HuH-7.5 (cell line): Measurements from ENCODE around the gene HDAC3.

ENCODE experiments used
- DNase-seq: peaks from one replicate; pipeline ENCODE4 v3.0.0; 2011; ENCODE audit warnings: low spot score

The HDAC3 gene

DNA sequence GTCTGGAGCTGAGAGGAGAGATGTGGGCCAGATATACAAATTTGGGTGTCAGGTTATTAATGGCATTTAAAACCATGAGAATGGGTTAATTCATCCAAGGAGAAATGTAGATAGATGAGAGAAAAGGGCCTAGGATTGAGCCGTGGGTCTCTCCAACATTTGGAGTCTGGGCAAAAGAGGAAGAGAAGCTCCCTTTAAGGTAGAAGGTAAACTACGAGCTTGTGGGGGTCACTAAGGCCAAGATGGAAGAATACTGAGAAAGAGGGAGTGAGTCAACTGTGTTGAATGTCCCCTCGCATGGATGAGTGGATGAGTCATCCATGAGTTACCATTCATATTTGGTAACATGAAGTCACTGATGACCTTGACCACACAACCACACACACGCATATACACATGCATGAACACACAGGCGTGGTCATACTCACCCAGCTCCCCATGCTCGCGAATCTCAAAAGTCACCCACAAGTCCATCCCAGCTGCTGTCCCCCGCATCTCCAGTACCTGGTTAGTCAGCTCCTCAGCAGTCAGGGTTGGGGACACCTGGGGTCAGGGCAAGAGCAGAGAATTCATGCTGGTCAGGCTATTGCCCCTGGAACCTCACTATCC lies 21.4 kb upstream of the HDAC3 start:
- DNase-seq = no peak

DNA sequence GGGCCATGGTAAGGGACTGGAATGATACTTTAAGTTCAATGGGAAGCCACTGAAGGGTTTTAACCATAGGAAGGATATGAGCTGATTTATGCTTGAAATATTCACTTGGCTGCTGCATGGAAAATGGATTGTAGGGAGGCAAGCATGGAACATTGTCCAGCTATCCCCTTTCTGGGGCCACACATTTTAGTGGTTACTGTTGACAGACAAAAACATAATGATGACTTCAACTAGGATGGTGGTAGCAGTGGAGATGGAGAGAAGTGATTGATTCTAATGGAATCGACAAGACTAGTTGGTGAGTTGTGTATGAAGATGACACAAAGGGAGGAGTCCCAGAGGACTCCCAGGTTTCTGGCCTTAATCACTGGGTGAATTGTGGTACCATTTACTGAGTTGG lies 20.8 kb upstream of the HDAC3 start:
- DNase-seq = no peak

DNA sequence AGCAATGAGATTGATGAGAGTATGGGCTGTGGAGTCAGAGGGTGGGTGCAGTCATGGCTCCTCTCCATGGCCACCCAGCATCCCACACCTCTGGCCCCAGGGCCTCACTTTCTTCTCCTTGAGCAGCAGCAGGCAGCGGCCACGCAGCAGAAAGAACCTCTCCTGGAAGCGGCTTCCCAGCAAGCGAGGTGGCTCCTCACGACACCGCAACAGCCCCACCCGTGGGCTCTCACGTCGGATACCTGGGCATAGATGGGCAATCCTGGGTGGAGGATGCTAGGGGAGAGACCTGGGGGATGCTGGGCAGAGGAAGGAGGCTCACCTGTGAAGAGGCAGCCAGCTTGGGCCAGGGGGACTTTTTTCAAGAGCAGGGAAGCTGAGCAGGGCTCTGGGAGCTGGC lies 19.7 kb upstream of the HDAC3 start:
- DNase-seq = no peak

DNA sequence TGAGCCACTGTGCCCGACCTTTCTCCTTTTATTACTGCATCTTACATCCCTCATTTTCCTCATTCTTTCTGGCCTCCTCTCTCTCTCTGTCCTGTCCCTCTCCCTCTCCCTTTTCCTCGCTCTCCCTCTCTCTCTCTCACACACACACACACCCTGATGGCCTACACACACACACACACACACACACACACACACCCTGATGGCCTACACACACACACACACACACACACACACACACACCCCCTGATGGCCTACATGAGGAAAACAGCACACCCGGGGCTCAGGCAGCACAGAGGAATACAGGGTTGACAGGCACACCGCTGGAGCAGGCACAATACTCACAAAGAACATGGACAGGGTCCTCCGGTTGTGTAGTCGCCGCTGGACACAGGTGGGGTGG lies 18.4 kb upstream of the HDAC3 start:
- no peak for DNase-seq

DNA sequence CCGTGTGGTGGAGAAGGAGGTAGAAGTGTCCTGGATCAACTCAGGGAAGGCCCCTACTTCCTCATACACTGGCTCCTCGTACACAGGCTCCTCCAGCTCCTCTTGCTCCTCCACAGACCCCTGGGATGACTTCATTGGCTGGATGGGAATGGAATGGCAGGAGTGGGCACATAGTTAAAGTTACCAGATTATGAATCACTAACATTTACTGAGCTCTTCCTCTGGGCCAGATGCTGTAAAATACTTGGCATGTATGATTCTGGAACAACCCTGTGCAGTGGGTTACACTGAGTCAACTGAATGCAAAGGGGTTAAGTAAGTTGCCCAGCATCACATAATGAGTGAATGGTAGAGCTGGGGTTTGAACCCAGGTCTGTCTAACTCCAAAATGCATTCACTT lies 17.6 kb upstream of the HDAC3 start:
- no peak for DNase-seq

DNA sequence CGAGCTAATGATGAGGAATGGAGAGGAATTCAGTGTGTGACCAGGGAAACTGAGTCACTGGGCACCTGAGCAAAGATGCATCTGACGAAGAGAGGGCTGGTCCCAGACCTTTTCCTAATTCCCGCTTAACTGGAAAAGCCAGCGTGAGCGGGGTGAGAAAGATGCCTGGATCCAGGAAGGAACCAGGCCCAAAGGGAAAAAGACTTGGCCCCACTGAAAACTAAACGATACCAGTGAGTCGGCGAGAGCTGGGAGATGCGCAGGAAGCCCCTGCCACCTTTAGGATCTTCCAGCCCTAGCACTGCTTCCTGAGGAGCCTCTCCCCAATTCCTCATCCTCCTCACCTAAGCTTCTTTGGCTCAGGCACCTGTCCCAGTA lies 15.1 kb upstream of the HDAC3 start:
- peak; percentile 36 for DNase-seq

DNA sequence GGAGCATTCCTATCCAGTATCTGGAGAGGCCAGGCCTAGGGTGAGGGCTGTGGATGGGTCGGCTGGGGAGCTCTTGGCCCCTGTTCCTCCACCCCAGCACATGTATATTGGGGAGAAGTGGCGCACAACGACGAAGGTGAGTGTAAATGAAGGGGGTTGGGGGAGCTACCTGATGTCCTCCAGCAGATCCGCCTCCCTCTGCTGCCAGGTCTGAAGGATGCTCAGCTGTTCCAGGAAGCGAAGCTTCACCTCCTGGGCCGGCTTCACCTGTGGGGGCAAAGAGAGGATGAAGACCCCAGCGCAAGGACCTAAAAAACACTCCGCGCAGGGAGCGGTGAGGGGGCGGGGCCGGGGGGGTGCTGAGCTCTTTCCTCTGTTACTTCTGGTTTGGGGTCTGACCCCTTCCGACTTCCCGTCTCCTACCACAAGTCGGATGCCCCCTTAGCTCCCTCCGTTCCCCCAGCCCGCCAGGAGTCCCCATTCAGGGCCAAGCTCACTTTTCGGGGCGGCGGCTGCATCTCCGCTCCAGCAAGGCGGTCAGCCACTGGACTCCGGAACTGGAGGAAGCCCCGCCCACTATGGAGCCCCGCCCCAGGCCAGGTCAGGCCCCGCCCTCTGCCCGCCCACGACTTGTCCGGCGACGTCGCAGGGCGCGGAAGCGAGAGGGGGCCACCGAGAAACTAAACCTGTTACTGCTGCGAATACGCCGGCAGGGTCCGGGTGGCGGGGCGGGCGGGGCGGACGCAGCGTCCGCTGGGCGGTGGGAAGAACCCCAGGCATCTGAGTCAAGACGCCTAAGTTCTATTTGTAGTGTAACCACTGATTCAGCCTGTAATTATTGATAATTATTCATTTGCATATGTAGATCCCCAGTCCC lies 14.4 kb upstream of the HDAC3 start, which contains the start of gene FCHSD1:
TSS of gene FCHSD1 (minus strand) at position 568 of the 877 bp plus-strand sequence. CDS start at position 518, 50 bp downstream.
- DNase-seq = peak; percentile 92

DNA sequence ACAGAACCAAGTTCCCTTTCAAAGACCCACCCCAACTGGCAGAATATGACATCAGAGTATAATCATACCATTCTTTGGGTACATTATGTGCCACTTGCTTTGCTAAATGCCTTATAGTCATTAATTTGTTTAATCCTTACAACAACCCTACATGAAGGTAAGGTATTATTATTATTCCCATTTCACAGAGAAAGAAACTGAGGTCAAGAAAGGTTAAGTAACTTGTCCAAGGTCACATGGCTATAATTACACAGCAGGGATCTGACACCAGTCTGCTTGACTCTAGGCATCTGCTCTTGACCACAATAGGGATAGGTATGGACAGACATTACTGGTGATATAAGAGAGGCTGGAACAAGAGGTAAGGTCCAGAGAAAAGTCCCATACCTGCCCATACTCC lies 13.3 kb upstream of the HDAC3 start:
- DNase-seq = no peak

DNA sequence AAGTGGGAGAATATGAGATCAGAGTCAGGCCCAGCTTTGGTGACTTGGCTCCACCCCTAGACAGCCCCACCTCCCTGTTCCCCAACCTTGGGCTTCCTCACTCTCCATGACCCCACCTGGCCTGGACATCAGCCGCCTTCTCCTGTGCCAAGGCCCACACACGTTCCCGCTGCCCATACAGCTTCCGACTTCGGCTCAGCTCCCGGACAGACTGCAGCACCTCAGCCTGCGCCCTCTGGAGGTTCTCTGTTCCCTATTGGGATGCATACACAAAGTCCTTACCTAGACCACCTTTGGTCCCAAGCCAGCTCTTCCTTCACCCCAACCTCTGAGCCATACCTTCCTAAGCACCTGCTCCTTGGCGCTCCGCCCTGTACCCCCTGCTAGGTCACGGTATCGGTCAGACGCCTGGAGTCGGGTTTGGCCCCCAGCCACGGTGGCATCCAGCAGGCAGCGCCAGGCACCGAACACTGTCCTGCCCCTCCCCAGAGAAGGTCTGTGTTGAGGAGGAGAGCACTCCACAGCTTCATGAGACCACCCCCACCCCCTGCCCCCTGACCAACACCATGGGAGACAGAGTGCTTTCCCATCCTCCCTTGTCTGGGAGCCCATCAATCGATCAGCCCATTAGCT lies 12.5 kb upstream of the HDAC3 start:
- no peak for DNase-seq

DNA sequence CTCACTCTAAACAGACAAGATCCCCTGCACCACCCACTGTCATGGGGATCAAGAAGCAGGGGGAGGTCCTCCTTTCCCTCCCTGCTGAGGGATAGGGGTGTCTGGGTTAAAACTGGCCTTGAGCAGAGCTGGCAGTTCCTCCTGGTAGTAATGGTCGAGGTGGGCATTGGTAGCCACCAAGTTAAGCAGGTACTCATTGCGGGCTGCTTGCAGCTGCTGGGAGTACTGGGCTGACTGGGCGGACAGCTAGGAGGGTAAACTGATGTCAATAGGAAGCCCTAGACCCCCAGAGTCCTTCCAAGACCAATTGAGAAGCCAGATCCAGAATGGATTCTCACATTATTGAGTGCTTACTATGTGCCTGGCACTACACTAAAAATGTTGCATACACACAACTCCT lies 11.2 kb upstream of the HDAC3 start:
- DNase-seq = no peak

DNA sequence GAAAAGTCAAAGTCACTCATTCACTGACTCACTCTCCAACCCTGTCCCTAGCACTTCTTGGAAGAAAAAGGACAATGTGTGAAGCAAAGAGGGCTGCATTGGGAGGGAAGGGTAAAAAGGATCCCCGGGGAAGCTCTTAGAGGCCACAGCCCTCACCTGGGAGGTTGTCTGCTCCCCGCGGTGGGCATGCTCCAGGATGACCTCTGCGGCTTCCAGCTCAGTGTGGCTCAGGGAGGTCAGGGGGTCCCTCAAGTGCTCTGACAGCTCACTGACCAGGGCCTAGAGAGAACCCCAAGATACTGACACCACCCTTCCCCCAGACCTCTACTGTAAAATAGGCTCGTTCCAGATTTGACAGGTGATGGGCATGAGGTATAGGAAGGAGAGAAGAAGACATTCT lies 10.6 kb upstream of the HDAC3 start:
- DNase-seq = no peak

DNA sequence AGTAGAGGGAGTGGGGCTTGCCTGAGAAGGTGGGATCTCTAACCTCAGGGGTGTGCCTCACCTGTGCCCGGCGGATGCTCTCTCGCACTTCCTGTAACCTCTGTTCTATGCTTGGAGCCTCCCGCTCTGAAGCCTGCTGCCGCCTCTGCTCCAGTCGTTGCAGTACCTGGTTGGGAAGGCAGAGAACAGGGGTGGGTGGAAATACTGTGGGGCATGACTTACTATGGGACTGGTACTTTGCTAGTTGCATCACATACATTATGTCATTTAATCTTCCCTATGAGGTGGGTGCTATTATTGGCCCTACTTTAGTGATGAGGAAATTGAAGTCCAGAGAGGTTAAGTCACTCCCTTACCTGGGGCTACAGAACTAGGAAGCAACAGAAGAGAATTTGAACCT lies 9.4 kb upstream of the HDAC3 start:
- no peak for DNase-seq

DNA sequence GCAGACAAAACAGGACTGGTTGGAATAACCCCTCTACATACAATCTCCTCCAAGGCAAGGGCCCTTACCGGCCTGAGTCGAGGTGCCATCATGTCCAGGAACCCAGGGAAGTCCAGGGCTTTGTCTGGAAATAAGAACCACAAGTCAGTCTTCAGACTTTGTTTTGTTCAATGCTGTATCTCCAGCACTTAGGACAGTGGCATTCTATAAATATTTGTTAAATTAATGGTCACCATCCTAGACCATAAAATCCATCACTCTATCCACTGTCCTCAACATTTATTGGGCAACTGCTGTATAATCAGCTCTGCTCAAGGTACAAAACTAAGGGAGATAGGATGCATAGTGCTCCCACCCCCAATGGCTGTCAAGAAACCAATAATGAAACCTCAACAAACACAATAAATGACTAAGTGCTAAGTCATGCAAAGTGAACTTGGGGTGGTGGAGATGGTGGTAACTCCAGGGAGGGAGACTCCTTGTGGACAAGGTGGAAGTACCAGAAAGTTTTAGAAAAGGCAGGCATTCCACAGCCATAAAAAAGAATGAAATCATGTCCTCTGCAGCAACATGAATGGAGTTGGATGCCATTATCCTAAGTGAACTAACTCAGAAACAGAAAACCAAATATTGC lies 5.1 kb upstream of the HDAC3 start:
- peak; percentile 31 for DNase-seq

DNA sequence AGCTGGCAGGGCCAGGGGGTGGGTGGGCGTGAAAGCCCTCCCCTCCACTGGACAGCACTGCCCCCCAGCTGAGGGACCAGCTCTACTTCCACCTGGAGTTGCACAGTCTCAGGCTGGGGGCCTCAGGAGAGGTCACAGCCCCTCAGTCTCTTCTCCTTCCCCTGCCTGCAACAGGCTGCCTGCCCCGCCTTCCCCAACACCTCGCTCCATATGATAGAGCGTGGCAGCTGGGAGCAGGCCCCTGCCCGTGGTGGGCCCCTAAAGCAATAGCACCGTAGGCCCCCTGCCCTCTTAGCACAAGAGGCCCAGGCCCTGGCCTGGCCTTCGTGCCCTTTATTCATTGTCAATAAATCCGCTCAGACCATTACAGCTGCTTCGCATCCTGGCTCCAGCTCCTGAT lies 4.0 kb upstream of the HDAC3 start:
- no peak for DNase-seq

DNA sequence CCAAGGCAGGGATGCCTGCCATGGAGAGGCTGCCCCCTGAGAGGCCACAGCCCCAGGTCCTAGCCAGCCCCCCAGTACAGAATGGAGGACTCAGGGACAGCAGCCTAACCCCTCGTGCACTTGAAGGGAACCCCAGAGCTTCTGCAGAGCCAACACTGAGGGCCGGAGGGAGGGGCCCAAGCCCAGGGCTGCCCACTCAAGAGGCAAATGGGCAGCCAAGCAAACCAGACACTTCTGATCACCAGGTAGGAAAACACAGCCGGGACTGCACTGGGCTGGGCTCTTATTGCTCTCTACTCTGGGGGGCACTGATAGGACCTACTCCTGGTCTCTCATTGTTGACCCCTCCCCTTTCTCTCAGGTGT lies 3.4 kb upstream of the HDAC3 start:
- DNase-seq = no peak

DNA sequence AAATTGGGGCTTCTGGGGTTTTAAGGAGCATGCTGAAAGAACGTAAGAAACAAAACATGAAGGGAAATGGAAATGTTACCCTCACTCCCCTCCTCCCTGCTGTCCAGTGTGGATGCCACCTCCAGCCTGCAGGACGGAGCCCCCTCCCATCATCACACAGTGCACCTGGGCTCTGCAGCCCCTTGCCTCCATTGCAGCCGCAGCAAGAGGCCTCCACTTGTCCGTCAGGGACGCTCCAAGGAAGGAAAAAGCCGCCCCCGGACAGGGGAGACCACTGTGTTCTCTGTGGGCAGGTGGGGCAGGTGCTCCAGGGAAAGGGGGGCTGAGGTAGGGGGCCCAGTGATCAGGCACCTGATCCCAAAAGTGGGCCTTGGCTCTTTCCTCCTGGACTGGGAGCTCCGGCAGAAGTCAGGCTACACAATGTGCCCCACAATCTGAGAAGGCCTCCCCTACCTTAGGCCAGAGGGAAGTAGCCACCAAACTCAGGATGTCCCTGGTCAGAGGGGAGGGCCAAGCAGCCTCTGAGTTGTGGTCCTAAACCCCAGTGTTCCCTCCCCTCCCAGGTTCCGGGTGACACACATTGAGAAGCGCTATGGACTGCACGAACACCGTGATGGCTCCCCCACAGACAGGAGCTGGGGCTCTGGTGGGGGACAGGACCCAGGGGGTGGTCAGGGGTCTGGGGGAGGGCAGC lies 2.9 kb upstream of the HDAC3 start:
- DNase-seq = no peak

DNA sequence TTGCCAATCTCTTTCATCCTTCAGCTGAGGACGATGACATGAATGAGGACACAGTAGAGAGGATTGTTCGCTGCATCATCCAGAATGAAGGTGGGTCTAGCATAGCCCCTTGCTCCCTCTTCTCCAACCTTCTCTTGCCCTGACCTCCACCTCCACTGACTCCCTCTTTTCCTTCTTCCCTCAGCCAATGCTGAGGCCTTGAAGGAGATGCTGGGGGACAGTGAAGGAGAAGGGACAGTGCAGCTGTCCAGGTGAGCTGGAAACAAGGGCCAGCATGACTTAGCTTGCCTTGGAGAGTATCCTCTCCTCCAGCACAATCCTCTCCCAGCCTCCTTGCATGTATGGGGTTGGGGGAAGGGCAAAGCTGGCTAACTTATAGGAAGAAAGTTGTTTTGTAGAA lies 2.1 kb upstream of the HDAC3 start:
- no peak for DNase-seq

DNA sequence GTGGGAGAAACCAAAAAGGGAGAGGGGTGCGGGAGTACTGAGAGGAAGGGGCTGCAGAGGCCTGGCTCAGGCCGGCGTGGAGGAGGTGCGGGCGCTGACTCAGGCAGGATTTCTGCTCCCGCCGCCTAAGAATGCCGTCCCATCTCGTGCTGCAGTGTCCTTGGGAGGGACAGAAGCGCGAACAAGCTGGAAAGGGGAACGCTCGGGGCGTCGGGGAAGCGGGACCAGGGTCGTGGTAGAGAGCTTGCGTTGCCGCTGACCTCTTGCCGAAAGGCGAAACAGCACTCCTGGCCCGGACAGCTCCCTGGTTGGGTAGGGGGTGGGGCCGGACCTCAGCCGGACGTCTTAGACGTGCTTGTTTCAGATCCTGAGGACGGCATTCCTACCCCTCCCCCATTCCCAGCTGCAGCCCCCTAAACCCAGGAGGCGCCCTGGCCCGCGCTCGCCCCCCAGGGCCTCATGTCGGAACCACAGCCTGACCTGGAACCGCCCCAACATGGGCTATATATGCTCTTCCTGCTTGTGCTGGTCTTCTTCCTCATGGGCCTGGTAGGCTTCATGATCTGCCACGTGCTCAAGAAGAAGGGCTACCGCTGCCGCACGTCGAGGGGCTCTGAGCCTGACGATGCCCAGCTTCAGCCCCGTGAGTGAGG lies 1.2 kb upstream of the HDAC3 start:
- DNase-seq = peak; percentile 65

DNA sequence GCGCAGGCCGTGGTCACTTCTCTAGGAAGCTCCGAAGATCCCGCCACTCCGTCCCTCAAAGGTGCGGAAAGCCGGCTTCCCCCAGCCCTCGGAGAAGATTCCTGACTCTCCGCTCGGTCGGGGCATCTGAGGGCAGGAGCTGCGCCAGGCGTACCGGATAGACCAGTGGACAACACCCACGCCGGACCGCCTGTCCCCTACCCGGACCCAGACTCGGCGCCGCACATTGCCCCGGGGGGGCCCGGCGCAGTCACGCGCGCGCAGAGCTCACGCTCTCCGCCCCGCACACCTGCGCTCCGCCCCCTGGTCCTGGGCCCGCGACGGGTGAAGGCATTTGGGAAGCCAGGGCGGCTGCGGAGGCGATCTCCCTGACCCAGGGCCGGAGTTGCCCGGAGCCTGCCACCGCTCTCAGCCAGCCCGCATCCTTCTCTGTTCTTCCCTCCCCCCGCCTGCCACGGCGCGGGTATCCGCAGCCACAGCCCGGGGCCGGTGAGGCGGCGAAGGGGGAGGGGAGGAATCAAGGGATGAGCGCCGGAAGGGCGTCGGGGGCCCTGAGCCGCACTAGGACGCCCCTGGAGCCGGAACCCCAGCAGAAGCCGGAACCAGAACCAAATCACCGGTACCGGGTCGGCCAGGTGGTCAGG lies 596 bp upstream of the HDAC3 start:
- peak; percentile 56 for DNase-seq

DNA sequence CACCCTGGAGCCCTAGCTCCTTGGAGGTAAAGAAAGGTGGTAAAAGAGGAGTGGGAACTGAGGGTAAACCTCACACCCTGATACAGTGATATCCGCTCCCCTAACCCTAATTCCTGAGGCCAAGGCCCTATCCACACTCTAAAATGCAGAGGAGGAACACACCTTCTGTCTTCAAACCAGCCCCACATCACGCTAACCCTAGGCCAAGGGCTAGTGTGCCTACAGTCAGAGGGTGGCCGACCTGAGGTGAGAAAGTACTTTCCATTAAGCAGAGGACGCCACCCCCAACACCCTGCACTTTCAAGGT lies 590 bp downstream of the HDAC3 start:
- no peak for DNase-seq

DNA sequence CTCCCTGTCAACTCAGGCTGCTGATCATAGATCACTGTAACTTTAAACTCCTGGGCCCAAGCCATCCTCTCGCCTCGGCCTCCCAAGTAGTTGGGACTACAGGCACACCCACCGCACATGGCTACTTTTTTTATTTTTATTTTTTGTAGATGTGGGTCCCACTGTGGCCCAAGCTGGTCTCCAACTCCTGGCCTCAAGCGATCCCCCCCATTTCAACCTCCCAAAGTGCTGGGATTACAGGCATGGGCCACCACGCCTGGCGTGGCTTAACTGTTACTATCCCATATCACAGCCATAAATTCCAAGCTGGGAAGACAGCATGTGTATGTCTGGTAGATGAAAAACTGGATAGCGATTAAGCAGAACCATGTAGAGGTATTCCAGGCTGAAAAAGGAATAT lies 1.0 kb downstream of the HDAC3 start:
- no peak for DNase-seq
